AG10803 (cell line): ENCODE results near the gene SLC35E3.

ENCODE experiments used
- DNase-seq: peaks from one replicate; pipeline ENCODE4 v3.0.0; 2010; ENCODE audit warnings: low read depth
- H3K4me3 ChIP-seq: 2 replicates; pipeline ENCODE4 v1.5.1; 2011; ENCODE audit warnings: mild to moderate bottlenecking, low read length, control low read depth
- TF ChIP-seq, protein P1 (sequence below): conservative IDR thresholded peaks from 2 replicates; pipeline ENCODE4 v1.5.1; 2011; ENCODE audit warnings: mild to moderate bottlenecking, low read length, control low read depth, inconsistent platforms

Gene SLC35E3

DNA sequence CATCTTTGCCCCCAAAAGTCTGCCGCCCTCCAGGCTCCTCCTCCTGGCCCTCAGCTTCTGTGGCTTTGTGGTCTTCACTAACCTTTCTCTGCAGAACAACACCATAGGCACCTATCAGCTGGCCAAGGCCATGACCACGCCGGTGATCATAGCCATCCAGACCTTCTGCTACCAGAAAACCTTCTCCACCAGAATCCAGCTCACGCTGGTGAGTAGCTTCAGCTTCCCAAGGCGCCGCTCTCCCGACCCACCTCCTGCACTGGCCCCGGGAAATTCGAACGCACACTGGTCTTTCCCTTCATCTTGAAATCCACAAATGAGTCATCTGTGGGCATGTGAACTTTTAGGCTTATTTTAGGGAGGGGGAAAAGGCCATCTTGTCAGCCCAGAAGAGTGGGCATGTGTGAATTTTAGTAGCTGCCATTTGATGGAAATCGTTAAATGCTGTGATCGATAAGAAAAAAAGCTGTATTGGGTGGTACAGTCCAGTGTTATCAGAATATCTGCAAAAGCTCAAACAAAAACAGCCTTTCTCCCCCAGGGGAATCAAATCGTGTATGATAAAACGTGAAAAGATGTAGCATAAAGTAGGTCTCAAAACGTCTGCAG lies 700 bp downstream of the SLC35E3 start:
- TF ChIP-seq, protein P1, sequence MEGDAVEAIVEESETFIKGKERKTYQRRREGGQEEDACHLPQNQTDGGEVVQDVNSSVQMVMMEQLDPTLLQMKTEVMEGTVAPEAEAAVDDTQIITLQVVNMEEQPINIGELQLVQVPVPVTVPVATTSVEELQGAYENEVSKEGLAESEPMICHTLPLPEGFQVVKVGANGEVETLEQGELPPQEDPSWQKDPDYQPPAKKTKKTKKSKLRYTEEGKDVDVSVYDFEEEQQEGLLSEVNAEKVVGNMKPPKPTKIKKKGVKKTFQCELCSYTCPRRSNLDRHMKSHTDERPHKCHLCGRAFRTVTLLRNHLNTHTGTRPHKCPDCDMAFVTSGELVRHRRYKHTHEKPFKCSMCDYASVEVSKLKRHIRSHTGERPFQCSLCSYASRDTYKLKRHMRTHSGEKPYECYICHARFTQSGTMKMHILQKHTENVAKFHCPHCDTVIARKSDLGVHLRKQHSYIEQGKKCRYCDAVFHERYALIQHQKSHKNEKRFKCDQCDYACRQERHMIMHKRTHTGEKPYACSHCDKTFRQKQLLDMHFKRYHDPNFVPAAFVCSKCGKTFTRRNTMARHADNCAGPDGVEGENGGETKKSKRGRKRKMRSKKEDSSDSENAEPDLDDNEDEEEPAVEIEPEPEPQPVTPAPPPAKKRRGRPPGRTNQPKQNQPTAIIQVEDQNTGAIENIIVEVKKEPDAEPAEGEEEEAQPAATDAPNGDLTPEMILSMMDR = no peak
- peak overlapping the region; percentile 89 for H3K4me3 ChIP-seq
- DNase-seq = peak; percentile 71

DNA sequence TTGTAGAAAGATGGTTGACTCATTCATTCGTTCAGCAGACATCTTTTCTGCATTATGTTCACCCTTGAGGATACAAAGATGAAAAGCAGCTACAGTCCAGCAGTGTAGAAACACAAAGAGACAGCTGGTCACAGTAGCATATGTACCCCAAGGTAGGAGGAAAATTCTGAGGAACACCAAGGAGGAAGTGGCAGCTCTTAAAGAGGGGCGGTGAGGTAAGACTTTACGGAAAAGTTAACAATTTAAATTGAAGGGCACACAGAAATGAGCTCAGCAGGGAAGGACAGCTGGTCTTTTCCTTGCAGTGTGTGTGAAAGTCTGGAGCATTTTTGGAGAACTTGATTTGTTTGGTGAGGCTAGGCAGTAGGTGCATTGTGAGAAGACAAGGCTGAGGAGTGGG lies 3.5 kb downstream of the SLC35E3 start:
- no peak for DNase-seq
- TF ChIP-seq, protein P1 = no peak
- H3K4me3 ChIP-seq = no peak overlapping the region

DNA sequence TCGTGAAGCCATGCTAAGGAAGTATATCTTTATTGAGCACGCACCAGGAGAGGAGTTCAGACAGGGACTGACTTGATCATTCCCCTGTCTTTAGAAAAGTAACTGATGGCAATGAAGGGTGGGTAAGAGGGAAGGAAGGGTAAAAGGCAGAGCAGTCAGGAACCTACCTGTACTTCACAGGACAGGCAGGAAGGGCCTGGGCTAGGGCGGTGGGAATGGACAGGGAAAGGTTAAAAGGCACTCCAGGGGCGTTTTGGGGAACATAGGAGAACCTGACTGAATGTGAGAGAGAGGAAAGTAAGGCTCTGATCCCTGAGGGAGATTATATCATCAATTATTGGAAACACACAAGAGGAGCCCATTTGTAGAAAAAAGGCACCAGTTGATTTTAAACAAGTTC lies 3.9 kb downstream of the SLC35E3 start:
- DNase-seq = no peak
- TF ChIP-seq, protein P1 = no peak
- H3K4me3 ChIP-seq = no peak overlapping the region

DNA sequence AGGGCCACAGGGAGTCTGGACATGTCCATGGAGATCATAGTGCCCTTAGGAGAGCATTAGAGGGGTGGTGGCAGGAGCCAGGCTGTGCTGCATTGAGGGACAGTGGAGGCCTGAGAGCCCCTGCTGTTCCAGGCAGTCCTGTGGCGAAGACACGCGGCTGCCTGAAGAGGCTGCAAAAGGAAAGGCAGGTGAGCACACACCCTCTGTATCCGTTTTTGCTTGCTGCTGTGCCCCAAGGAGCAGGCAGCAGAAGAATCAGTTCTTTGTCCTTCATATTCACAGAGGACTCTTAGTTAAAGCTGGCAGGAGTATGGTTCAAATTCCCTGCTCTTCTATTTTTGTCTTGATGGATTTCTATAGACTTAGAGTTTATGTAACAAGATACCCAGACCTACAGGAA lies 4.5 kb downstream of the SLC35E3 start:
- no peak overlapping the region for H3K4me3 ChIP-seq
- TF ChIP-seq, protein P1 = no peak
- DNase-seq = no peak

DNA sequence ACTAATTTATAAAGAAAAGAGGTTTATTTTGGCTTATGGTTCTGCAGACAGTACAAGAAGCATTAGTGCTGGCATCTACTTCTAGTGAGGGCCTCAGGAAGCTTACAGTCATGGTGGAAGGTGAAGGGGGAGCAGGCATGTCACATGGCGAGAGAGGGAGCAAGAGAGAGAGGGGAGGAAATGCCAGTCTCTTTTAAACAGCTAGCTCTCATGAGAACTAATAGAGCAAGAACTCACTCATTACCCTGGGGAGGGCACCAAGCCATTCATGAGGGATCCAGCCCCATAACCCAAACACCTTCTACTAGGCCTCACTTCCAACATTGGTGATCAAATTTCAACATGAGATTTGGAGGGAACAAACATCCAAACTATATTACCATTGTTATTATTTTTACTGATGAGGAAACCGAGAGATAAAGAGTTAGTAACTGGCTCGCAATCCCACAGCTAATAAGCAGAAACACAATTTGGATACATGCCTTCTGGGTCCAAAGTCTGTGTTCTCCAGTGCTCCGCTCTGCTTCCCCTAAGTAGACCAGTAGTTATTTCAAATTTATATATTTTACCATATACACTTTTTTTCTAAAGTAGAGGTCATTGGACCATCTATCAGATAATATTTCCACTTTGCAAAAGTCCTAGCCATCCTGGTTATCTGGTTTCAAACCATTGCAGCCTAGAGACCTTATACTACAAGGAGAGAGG lies 9.7 kb downstream of the SLC35E3 start:
- DNase-seq = no peak
- TF ChIP-seq, protein P1 = no peak
- H3K4me3 ChIP-seq = no peak overlapping the region

DNA sequence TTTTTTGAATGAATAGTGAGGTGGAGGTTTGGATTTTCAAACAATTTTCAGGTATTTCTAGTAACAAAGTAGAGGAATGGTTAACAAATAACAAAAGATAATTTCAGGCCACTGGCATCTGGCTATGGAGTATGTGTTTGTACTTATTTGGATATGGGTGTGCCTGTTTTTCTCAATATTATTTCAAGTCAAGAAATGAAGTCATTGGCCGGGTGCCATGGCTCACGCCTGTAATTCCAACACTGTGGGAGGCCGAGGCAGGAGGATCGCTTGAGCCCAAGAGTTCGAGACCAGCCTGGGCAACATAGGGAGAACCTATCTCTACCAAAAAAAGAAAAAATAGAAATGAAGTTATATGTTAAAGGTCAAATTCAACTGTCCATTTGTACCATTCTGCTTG lies 13.9 kb downstream of the SLC35E3 start:
- no peak overlapping the region for H3K4me3 ChIP-seq
- TF ChIP-seq, protein P1 = no peak
- DNase-seq = no peak

DNA sequence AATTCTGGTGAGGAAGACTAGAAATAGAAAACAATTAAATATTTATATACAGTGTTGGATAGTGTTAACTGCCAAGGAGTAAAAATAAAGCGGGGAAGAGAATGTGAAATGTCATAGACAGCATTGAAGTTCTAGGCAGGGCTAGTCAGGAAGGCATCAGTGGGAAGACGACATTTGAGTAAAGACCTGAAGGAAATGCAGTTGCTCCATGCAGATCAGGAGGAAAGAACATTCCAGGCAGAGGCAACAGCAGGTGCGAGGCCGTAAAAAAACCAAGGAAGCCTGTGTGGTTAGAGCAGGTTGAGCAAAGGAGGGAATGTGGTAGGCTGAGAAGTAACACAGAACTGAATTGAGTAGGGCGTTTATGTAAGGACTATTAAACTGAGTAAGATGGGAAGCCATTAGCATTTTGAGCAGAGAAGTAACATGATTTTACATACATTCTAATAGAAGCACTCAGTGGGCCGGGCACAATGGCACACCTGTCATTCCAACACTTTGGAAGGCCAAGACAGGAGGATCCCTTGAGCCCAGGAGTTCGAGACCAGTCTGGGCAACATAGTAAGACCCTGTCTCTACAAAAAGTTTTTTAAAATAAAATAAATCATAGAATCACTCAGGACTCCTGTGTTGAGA lies 14.9 kb downstream of the SLC35E3 start:
- DNase-seq = no peak
- TF ChIP-seq, protein P1 = no peak
- no peak overlapping the region for H3K4me3 ChIP-seq
